A204.1 (cell line): ENCODE measurements around the gene TRIM3.
"Not testable (repeated sequence)": the region's sequence is repeated elsewhere in the genome, so short reads cannot be mapped to it uniquely, and the experiment has no call there.

ENCODE experiments used
- FAIRE-seq: peaks from 2 replicates; lab custom pipeline; 2012; peaks lifted over from hg19 to GRCh38; lab: Jason Lieb, UNC

The TRIM3 gene

DNA sequence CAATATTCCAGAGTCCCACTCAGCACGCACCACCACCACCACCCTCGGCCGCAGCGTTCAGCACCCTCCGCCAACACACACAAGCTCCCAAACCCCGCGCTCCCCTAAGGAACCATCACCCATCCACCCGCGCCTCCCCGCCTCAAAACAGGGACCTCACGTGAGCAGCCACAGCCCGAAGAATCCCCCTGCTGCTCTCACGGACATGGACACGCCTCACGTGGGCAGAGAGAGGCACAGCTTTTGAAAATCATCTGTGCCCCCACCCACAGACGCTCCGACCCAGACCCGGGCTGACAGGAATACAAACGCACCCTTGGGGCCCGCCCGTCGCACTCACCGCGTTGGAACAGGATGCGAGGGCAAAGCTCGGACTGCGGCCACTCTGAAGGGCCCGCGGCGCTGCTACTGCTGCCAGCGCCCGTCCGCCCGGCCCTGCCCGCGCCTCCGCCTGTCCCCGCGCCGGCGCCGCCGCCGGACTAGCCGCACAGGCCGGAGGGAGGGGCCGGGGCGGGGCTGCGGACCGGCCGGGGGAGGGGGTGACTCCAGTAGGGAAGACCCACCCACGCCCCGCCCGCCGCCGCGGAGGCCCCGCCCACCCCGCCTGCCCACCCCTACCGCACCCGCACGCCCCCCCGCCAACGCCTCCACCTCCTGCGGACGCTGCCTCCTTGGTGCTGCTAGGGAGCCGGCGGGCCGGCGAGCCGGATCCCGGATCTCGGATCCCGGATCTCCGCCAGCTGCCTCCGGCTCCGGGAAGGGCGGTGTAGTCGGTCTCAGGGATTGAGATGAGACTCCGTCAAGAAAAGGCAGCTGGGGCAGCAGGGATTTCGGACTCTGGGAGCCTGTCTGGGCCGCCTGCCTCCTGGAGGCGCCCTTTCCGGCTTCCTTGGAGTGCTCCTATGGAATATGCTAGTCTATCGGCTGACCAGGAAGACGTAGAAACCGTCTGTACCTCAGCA is at the start of gene TRIM3:
Gene TRIM3, minus strand, starts transcription at position 491 of the 962 bp plus-strand sequence. CDS start 8,246 bp downstream, outside the sequence.
- no peak for FAIRE-seq

- FAIRE-seq, result no peak
These were observed 49.5 kb upstream of the TRIM3 start for GRCh38 chr11:6523253-6523652.

DNA sequence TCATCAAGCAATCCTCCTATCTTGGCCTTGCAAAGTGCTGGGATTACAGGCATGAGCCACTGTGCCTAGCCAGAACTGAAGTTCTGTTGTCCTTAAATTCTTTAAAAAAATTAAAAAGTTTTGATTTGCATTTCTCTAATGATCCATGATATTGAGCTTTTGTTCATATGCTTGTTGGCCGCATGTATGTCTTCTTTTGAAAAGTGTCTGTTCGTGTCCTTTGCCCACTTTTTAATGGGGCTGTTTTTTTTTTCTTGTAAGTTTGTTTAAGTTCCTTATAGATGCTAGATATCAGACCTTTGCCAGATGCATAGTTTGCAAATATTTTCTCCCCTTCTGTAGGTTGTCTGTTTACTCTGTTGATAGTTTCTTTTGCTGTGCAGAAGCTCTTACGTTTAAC is 48.2 kb upstream of the TRIM3 start:
- not testable (repeated sequence) for FAIRE-seq

DNA sequence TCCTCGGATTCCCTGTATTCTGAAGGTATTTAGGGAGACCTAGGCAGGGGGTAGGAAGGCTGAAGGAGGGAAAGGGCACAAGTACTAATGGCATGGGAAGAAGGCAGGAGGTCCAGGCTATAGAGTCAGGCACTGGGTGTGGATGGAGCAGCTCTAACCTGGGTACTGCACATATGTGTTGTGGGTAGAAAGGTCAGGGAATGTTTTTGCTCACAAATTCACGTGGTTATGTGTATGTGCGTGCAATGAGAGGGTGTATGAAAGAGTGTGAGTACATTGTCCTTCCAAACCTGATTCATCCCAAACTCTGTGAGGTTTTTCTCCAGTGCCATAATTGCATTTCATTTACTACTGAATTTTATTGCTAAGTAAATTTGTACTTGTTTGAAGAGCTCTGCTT is 46.5 kb upstream of the TRIM3 start:
- FAIRE-seq, result no peak

- no peak for FAIRE-seq
These were observed 43.1 kb upstream of the TRIM3 start for GRCh38 chr11:6516865-6517264.

DNA sequence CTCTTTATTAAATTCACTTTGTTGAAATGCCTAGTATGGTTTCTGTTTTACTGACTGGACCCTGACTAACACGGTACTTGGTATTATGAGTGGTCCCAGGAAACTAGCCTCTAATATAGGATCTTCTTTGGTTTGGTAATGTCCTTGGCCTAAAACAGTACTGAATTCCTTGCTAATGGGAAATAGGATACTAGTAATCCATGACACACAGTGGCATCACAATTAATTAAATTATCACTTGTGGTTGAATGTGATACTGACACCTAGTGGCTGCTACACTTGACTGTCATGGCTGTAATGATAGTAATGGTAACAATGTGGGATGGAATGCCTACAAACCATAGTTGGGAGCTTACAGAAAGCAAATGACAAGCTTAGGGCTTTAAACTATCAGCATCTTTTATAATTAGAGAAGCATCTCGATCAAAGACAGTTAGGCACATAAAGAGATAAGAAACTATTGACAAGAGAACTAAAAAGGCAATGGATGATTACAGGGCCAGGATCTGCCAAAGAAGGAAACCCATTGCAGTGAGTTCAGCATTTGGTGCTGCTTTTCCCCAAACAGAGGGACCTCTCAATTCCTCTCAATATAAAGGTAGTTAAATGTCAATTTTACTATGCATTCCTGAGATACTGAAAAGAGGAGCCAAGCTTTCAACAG is 32.0 kb upstream of the TRIM3 start:
- no peak for FAIRE-seq

GRCh38 chr11:6504166-6504565 is 30.4 kb upstream of the TRIM3 start:
- FAIRE-seq, result no peak

DNA sequence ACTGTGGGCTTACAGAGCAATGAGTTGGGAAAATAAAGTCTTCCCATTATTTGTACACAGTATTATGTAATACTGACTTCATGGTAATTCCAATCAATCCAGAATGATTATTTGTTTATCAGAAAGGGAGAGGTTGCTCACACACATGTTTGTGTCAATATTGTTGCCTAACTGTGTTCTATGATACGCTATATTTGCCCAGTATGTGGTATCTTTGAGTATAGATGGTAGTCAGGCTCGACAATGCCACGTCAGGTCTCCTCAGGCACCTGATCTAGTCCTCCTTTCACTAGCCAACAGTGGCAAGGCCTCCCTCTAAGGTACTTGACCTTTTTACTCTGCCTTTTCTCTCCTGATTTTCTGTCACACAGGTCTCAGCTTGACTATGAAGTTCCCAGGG is 28.6 kb upstream of the TRIM3 start:
- no peak for FAIRE-seq

- FAIRE-seq, result no peak
These were observed 24.8 kb upstream of the TRIM3 start for GRCh38 chr11:6498544-6498943.

DNA sequence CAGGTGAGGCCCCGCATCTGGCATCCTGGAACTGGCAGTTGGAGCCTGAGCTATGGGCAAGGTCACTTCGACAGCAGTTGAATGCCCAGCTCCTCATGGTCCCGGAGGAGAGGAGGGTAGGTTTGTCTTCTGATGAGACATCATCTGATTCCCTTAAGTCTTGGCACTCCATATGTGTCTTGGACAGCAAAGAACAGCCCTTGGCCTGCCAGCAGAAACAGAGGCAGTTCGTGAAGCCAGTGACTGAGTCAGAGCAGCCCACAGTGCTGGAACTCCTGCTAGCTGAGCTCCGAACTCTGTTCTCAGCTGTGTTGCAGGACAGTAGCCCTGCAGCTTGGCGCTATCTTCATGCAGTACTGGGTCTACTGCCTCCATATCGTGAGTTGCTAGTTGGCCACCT is 24.4 kb upstream of the TRIM3 start:
- FAIRE-seq, result no peak

GRCh38 chr11:6497069-6497839 is 23.5 kb upstream of the TRIM3 start, which contains the start of gene DNHD1:
Gene DNHD1, plus strand, starts transcription at chr11:6497280. Its CDS starts 936 bp downstream, at chr11:6498216.
- no peak for FAIRE-seq

GRCh38 chr11:6489306-6489705 is 15.6 kb upstream of the TRIM3 start:
- FAIRE-seq, result no peak

GRCh38 chr11:6488821-6489220 is 15.1 kb upstream of the TRIM3 start:
- FAIRE-seq, result no peak

DNA sequence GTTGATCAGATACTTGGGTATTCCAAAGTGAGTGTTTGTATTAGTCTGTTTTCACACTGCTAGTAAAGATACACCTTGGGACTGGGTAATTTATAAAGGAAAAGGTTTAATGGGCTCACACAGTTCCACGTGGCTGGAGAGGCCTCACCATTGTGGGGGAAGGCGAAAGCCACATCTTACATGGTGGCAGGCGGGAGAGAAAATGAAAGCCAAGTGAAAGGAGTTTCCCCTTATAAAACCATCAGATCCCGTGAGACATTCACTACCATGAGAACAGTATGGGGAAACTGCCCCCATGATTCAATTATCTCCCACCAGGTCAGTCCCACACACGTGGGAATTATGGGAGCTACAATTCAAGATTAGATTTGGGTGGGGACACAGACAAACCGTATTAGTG is 14.6 kb upstream of the TRIM3 start:
- no peak for FAIRE-seq

DNA sequence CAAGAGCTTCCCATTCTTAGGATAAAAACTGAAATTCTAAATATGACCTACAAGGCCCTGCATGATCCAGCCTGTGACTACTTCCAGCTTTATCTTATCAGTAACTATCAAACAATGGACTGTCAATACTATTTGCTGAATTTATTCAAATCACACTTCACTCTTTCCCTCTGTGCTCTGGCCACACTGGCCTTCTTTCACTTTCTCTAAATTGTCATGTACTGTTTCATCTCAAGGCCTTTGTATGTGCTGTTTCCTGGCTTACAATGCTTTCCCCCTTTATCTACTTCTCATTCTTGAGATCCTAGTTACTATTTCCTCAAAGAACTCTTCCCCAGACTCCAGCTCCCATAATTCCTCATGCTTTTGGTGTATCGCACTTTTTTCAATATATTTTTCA is 13.2 kb upstream of the TRIM3 start:
- FAIRE-seq, result no peak

DNA sequence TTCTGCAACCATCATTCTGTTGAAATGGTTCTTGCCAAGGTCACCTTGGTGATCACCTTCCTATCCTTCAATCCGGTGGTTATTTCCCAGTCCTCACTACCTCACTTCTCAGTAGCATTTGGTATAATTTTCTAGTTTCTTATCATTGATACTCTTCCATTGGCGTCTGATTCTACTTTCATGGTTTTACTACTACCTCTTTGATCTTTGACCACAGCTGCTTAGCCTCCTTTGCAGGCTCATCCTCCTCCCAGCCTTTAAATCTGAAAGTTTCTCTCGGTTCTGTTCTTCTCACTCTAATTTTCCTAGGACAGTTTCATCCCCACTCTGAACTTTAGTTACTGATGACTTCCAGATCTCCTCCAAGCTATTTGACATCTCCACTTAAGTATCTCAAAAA is 12.5 kb upstream of the TRIM3 start:
- FAIRE-seq, result no peak

- no peak for FAIRE-seq
These were observed 11.9 kb upstream of the TRIM3 start for GRCh38 chr11:6485661-6486060.

DNA sequence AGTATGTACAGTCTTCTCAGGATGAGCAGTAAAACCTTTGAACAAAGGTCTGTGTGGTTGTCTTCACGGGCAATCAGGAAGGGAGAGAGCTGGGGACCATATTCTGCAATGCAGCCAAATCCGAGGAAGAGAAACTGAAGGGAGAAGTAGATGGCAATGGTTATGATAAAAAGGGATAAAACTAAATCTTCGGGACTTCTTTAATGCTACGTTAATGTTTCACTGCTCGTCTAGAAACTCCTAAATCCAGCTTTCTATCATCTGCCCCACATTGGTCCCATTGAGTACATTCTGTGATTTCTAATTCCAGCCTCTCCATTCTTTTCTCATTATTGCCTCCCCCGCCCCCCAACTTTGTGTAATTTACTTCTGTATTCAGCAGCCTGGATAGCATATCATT is 9.3 kb upstream of the TRIM3 start:
- no peak for FAIRE-seq

DNA sequence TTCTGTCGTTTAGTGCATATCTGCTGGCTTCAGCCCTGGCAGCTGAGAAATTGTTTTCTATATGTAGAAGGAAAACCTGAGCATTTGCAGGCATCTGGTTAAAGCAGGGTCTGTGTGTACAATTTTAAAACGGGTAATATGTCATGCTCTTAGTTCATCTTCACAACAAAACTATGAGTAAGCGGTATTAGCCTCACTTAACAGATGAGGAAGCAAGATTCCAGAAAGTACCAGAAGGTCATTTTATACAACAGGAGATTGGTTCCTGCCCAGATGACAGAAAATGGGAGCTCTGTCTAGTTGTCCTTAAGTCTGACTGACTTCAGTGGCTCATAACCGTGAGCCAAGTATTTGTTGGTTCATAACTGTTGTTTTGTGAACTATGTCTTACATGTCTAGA is 8.7 kb upstream of the TRIM3 start:
- FAIRE-seq, result no peak

DNA sequence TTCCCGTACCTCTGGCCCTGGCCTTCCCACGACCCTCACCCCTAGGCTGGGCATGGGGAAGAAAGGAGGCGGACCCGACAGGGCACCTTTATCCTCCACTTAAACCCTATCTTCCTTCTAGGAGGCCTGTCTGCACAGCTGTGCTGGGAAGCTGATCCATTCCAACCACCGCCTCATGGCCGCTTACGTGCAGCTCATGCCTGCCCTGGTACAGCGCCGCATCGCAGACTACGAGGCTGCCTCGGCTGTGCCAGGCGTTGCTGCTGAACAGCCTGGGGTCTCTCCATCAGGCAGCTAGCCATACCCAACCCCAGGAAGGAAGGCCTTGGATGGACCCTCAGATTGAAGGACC is 8.2 kb upstream of the TRIM3 start:
- FAIRE-seq, result no peak

DNA sequence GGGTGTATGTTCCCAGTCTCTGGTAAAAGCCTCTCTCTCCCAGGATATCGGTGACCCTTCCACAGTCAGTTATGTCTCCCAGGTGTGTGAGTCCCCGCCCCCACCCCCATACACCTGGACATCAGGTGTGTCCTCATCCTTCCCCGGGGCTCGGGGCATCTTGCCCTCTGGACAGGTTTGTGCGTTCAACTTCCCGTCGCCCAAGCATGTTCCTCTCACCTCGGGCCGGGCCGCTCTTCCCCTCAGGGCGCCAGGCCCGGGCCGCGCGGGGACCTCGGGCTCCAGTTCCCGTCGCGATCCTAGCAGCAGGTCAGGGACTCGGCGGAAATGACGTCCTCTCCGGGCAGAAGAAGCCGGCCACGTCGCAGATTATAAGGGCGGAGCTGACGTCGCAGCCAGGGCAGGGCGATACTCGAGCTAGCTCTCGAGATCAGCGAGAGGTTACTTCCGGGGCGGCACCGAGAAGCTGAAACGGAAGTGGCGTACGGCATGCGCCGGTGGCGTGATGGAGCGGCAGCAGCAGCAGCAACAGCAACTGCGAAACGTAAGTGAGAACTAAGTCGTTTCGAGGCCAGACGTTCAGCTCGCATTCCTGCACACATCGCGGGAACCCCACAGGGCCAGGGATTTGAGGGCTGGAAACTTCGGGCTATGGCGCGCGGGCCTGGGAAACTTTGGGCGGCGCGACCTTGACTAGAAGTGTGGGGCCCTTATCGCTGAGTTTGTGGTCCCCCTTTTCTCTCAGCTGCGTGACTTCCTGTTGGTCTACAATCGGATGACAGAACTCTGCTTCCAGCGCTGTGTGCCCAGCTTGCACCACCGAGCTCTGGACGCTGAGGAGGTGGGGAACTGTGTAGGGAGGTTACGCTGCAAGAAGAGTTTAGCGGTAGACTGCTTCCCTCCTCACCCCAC is 7.5 kb upstream of the TRIM3 start, which contains the start of the genes ARFIP2 and TIMM10B:
Gene ARFIP2, minus strand, starts transcription at position 320 of the 912 bp plus-strand sequence. CDS start 910 bp downstream, outside the sequence.
Gene TIMM10B, plus strand, starts transcription at position 490 of the 912 bp plus-strand sequence. Its CDS starts 16 bp downstream, at position 506.
- FAIRE-seq, result peak; percentile 95
